Measurements from ENCODE around the gene MEP1A.

Gene MEP1A

GRCh38 chr6:46776070-46776712, 17.0 kb upstream of the MEP1A start:
- DNase-seq (ENCODE audit: low read depth): no peak

GRCh38 chr6:46777476-46778346, 15.5 kb upstream of the MEP1A start:
- DNase-seq (ENCODE audit: low read depth): no peak

GRCh38 chr6:46781478-46782378, 11.5 kb upstream of the MEP1A start:
- DNase-seq (ENCODE audit: low read depth): no peak

- no peak for DNase-seq (ENCODE audit: low read depth)
These were observed 8.7 kb upstream of the MEP1A start for GRCh38 chr6:46784535-46784934.

- no peak for DNase-seq (ENCODE audit: low read depth)
These were observed 5.2 kb upstream of the MEP1A start for GRCh38 chr6:46787871-46788540.

GRCh38 chr6:46788791-46789190, 4.4 kb upstream of the MEP1A start:
- no peak for DNase-seq (ENCODE audit: low read depth)

GRCh38 chr6:46789434-46790354, 3.5 kb upstream of the MEP1A start:
- no peak for DNase-seq (ENCODE audit: low read depth)

- DNase-seq (ENCODE audit: low read depth): no peak
These were observed 2.8 kb upstream of the MEP1A start for GRCh38 chr6:46790355-46790874.

GRCh38 chr6:46792635-46793034, 554 bp upstream of the MEP1A start:
- DNase-seq (ENCODE audit: low read depth): no peak

GRCh38 chr6:46794068-46794467, 879 bp downstream of the MEP1A start:
- no peak for DNase-seq (ENCODE audit: low read depth)

GRCh38 chr6:46795816-46796215, 2.6 kb downstream of the MEP1A start:
- DNase-seq (ENCODE audit: low read depth): no peak

- DNase-seq (ENCODE audit: low read depth): no peak
These were observed 3.8 kb downstream of the MEP1A start for GRCh38 chr6:46796848-46797580.

- DNase-seq (ENCODE audit: low read depth): no peak
These were observed 6.5 kb downstream of the MEP1A start for GRCh38 chr6:46799657-46800056.

GRCh38 chr6:46808806-46809205, 15.6 kb downstream of the MEP1A start:
- DNase-seq (ENCODE audit: low read depth): no peak

GRCh38 chr6:46815130-46815529, 21.9 kb downstream of the MEP1A start:
- DNase-seq (ENCODE audit: low read depth): no peak

GRCh38 chr6:46816626-46817025, 23.4 kb downstream of the MEP1A start:
- DNase-seq (ENCODE audit: low read depth): no peak

GRCh38 chr6:46819561-46819960, 26.4 kb downstream of the MEP1A start:
- no peak for DNase-seq (ENCODE audit: low read depth)

- no peak for DNase-seq (ENCODE audit: low read depth)
These were observed 28.3 kb downstream of the MEP1A start for GRCh38 chr6:46821458-46821881.

GRCh38 chr6:46828939-46829338, 35.8 kb downstream of the MEP1A start:
- no peak for DNase-seq (ENCODE audit: low read depth)

- no peak for DNase-seq (ENCODE audit: low read depth)
These were observed 39.6 kb downstream of the MEP1A start for GRCh38 chr6:46832816-46833215.

Data from activated T-cell treated with anti-CD3 and anti-CD28 coated beads for 1 hour (primary cell).